GM12891 (cell line): Measurements from ENCODE around the gene DNAJC3.

Experiments
- POLR2AphosphoS5 ChIP-seq: IDR thresholded peaks from 2 replicates; pipeline ENCODE4 v1.6.1; 2011; ENCODE audit warnings: low read depth, low read length, control low read depth
- TAF1 ChIP-seq: IDR thresholded peaks from 2 replicates; pipeline ENCODE4 v1.6.1; 2011; ENCODE audit warnings: low read depth, low read length, control low read depth

DNA sequence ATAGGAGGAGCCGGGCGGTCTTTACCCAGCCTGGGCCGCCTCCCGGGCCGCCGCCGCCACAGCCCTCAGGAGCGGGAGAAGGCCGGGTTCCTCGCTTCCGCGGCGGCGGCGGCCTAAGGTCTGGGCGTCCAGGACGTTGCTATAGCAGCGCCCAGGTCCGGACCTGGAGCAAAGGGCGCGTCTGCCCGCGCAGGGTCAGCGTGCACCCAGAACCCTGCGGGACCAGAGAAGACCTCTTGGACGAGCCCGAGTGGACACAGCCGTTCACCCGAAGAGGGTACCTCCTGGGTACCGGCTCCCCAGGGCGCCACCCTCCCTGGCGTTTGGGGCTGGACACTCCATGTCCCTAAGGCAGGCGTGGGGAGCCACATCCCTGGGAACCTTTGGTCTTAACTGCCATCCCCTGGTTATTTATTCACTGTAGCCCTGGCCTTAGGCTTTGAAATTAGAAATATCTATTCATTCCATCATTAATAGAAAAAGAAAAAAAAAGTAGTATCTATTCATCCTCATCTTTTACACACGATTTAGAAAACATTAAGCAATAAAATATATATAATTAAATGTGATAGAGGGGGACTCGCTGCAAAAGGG, 34.8 kb upstream of the DNAJC3 start:
- TF ChIP-seq POLR2AphosphoS5 (no peak), TAF1 (no peak)
